Gastroesophageal sphincter (tissue), 3 donors: ENCODE data around the gene DUS1L.

ENCODE experiments used
- POLR2A ChIP-seq, 2 donors: fragments of 450-650 bp; IDR thresholded peaks; one replicate each; pipeline ENCODE4 v1.6.1; 2017; ENCODE audit warnings: antibody characterized with exemption in 2 of 2, mild to moderate bottlenecking in 2 of 2, moderate library complexity in 1 of 2
- POLR2AphosphoS5 ChIP-seq: sonication (generic); formaldehyde crosslinking; IDR thresholded peaks from one replicate; pipeline ENCODE4 v1.6.1; 2017; ENCODE audit warnings: antibody characterized with exemption
- TF ChIP-seq, protein P1 (sequence below), 4 experiments: fragments of 200-600 bp in 2 of 4; fragments of 450-650 bp in 2 of 4; sonication (generic) in 1 of 4; IDR thresholded peaks; one replicate each; pipeline ENCODE4 v1.5.1; 2017 to 2019; ENCODE audit warnings: antibody characterized with exemption in 4 of 4, mild to moderate bottlenecking in 2 of 4, moderate library complexity in 2 of 4

DNA sequence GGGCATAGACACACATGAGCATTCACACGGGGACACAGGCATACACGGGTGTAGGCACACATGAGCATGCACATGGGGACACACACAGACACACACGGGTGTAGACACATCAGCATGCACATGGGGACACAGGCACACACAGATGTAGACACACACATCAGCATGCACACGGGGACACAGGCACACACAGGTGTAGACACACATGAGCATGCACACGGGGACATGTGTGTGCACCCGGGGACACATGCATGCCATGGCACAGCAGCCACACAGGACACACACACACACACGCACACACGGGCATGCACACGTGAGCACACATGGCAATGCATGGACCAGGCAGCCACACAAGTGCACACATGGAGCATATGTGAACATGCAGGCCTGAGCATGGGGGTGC is 23.0 kb downstream of the DUS1L start:
- TF ChIP-seq, protein P1, sequence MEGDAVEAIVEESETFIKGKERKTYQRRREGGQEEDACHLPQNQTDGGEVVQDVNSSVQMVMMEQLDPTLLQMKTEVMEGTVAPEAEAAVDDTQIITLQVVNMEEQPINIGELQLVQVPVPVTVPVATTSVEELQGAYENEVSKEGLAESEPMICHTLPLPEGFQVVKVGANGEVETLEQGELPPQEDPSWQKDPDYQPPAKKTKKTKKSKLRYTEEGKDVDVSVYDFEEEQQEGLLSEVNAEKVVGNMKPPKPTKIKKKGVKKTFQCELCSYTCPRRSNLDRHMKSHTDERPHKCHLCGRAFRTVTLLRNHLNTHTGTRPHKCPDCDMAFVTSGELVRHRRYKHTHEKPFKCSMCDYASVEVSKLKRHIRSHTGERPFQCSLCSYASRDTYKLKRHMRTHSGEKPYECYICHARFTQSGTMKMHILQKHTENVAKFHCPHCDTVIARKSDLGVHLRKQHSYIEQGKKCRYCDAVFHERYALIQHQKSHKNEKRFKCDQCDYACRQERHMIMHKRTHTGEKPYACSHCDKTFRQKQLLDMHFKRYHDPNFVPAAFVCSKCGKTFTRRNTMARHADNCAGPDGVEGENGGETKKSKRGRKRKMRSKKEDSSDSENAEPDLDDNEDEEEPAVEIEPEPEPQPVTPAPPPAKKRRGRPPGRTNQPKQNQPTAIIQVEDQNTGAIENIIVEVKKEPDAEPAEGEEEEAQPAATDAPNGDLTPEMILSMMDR (IDR thresholded peaks at IDR 0.05): no peak
- no peak for TF ChIP-seq POLR2A (IDR thresholded peaks at IDR 0.05)
- no peak for TF ChIP-seq POLR2AphosphoS5
